ENCODE results near the gene FAM53A. TPM values are rescaled to one million over a fixed set of nuclear protein-coding genes. Genes with fewer than 3 reads are reported as not detected.
A peak's percentile ranks its signal among the peaks of the same experiment; 100 is the strongest.

The FAM53A gene
- total and polyA plus RNA-seq, 2 of the 13 experiments (the other 11 are each of a cell fraction or from before 2014, with no cell fraction given), result 0.48 to 1.1 TPM

GRCh38 chr4:1712216-1713002 is 28.3 kb upstream of the FAM53A start, which contains the start of gene SLBP (continued):
- TF ChIP-seq ATF7-NPFF (CRISPR knock-in tag; IDR thresholded peaks at IDR 0.05; ENCODE audit: low read depth) (peak; percentile 100), ZNF775 (CRISPR knock-in tag; IDR thresholded peaks at IDR 0.05; ENCODE audit: borderline replicate concordance) (0 out of 2 replicates have a peak, but pooled peaks have one; percentile 66), DNMT1 (CRISPR knock-in tag; IDR thresholded peaks at IDR 0.05) (0 out of 2 replicates have a peak, but pooled peaks have one; percentile 53), NBN (conservative IDR thresholded peaks at IDR 0.05) (no peak), TP53 (CRISPR knock-in tag; conservative IDR thresholded peaks at IDR 0.05) (peak; percentile 89), ZNF367 (CRISPR knock-in tag; IDR thresholded peaks at IDR 0.05; ENCODE audit: borderline replicate concordance) (peak; percentile 97; the same call in 1 of the 2 replicates), SRSF4 (IDR thresholded peaks at IDR 0.05; ENCODE audit: low read depth, low read length, poor library complexity, severe bottlenecking) (no peak), ZNF383 (CRISPR knock-in tag; IDR thresholded peaks at IDR 0.05; ENCODE audit: borderline replicate concordance) (no peak; the same call in 1 of the 2 replicates), POLR2AphosphoS2 (IDR thresholded peaks at IDR 0.05; ENCODE audit: low read depth, low read length) (no peak), ZNF501 (CRISPR knock-in tag; IDR thresholded peaks at IDR 0.05) (peak; percentile 64), ZNF263 (CRISPR knock-in tag; IDR thresholded peaks at IDR 0.05) (peak; percentile 79), HCFC1 (IDR thresholded peaks at IDR 0.05; ENCODE audit: low read depth, low read length) (no peak), FOXO4 (CRISPR knock-in tag; conservative IDR thresholded peaks at IDR 0.05) (no peak), GABPB1 (CRISPR knock-in tag; IDR thresholded peaks at IDR 0.05) (peak; percentile 90), ZNF768 (CRISPR knock-in tag; IDR thresholded peaks at IDR 0.05) (peak; percentile 73), ZNF687 (CRISPR knock-in tag; IDR thresholded peaks at IDR 0.05) (peak; percentile 97), ZNF646 (CRISPR knock-in tag; IDR thresholded peaks at IDR 0.05) (no peak)

All from HepG2 (cell line).